HUDEP-2 (cell line): ENCODE measurements around the gene LMTK2.

ENCODE experiments used
- DNase-seq, 76 experiments: peaks; one replicate each; lab custom pipeline; 2025; ENCODE audit not compliant: unreplicated experiment in 76 of 76; lab: John Stamatoyannopoulos, UW

Gene LMTK2

GRCh38 chr7:98171449-98171848 lies 64.8 kb downstream of the LMTK2 start:
- DNase-seq, result no peak

- DNase-seq, result peak in 35 of 76 experiments; percentile 4 to 70 (median 24)
Measured at GRCh38 chr7:98174334-98175259, 67.9 kb downstream of the LMTK2 start.

- DNase-seq, result peak in 73 of 76 experiments; percentile 9 to 87 (median 59)
Measured at GRCh38 chr7:98175260-98175940, 68.7 kb downstream of the LMTK2 start.

GRCh38 chr7:98177553-98177952 lies 70.9 kb downstream of the LMTK2 start:
- DNase-seq, result no peak

- DNase-seq, result no peak
Measured at GRCh38 chr7:98178321-98178720, 71.7 kb downstream of the LMTK2 start.

- DNase-seq, result no peak
Measured at GRCh38 chr7:98178762-98179490, 72.3 kb downstream of the LMTK2 start.

GRCh38 chr7:98180751-98181150 lies 74.1 kb downstream of the LMTK2 start:
- DNase-seq, result no peak

GRCh38 chr7:98185101-98185500 lies 78.4 kb downstream of the LMTK2 start:
- DNase-seq, result no peak

GRCh38 chr7:98186452-98187137 lies 79.9 kb downstream of the LMTK2 start:
- no peak for DNase-seq

GRCh38 chr7:98187138-98187502 lies 80.5 kb downstream of the LMTK2 start:
- no peak for DNase-seq

- no peak for DNase-seq
Measured at GRCh38 chr7:98189559-98189958, 82.9 kb downstream of the LMTK2 start.

- DNase-seq, result no peak
Measured at GRCh38 chr7:98191668-98192431, 85.2 kb downstream of the LMTK2 start.

GRCh38 chr7:98192781-98193457 lies 86.3 kb downstream of the LMTK2 start:
- DNase-seq, result no peak

- DNase-seq, result no peak
Measured at GRCh38 chr7:98193474-98194180, 87.0 kb downstream of the LMTK2 start.

- no peak for DNase-seq
Measured at GRCh38 chr7:98194186-98194585, 87.5 kb downstream of the LMTK2 start.

GRCh38 chr7:98194672-98195457 lies 88.2 kb downstream of the LMTK2 start:
- DNase-seq, result no peak

- no peak for DNase-seq
Measured at GRCh38 chr7:98196706-98197605, 90.3 kb downstream of the LMTK2 start.
